LNCaP clone FGC (cell line): ENCODE results near the gene CEP164.

Experiments used
- DNase-seq: peaks from one replicate; pipeline ENCODE4 v3.0.0-alpha.2; 2011; ENCODE audit warnings: low read depth
- H3K4me3 ChIP-seq: 2 replicates; pipeline ENCODE4 v1.5.1; 2011; ENCODE audit warnings: mild to moderate bottlenecking, low read depth, low read length, control low read depth
- CTCF ChIP-seq: IDR thresholded peaks from 2 replicates; pipeline ENCODE4 v1.5.1; 2012; ENCODE audit warnings: mild to moderate bottlenecking; ENCODE audit not compliant: control insufficient read depth, insufficient read depth; ENCODE audit errors: extremely low read depth

CEP164 gene

GRCh38 chr11:117286588-117286987, 41.1 kb upstream of the CEP164 start:
- DNase-seq = no peak
- no peak overlapping the region for H3K4me3 ChIP-seq
- no peak for TF ChIP-seq CTCF

- TF ChIP-seq CTCF = no peak
- DNase-seq = no peak
- H3K4me3 ChIP-seq = no peak overlapping the region
Measured at GRCh38 chr11:117287668-117288067, 40.0 kb upstream of the CEP164 start.

- TF ChIP-seq CTCF = no peak
- H3K4me3 ChIP-seq = no peak overlapping the region
- DNase-seq = no peak
Measured at GRCh38 chr11:117289795-117290194, 37.9 kb upstream of the CEP164 start.

GRCh38 chr11:117290809-117291396, 36.8 kb upstream of the CEP164 start, which contains the start of gene BACE1-AS:
BACE1-AS (plus strand) TSS chr11:117291346.
- H3K4me3 ChIP-seq = no peak within 1 kb of the TSS
- DNase-seq = no peak
- no peak for TF ChIP-seq CTCF

GRCh38 chr11:117292616-117293015, 35.0 kb upstream of the CEP164 start:
- no peak for DNase-seq
- no peak overlapping the region for H3K4me3 ChIP-seq
- no peak for TF ChIP-seq CTCF

GRCh38 chr11:117295438-117296137, 32.1 kb upstream of the CEP164 start:
- no peak overlapping the region for H3K4me3 ChIP-seq
- TF ChIP-seq CTCF = no peak
- no peak for DNase-seq

GRCh38 chr11:117296881-117297280, 30.8 kb upstream of the CEP164 start:
- TF ChIP-seq CTCF = no peak
- DNase-seq = no peak
- H3K4me3 ChIP-seq = no peak overlapping the region
